OCI-LY3 (cell line): ENCODE measurements around the gene KCNQ1.

Experiments
- H2AFZ ChIP-seq: fragments of 200-600, 300-600 bp; shearing (Covaris generic); 2 replicates; pipeline ENCODE4 v1.6.0; 2014; ENCODE audit warnings: antibody characterized with exemption, low read depth, low read length
- H3K27ac ChIP-seq: fragments of 200-600, 300-600 bp; sonication (generic); 2 replicates; pipeline ENCODE4 v1.5.1; 2014; ENCODE audit warnings: mild to moderate bottlenecking, low read length, moderate library complexity, mixed read lengths
- H3K27me3 ChIP-seq: fragments of 200-600, 300-600 bp; sonication (generic); 2 replicates; pipeline ENCODE4 v1.6.1; 2014; ENCODE audit warnings: low read depth, low read length, mixed read lengths
- H3K36me3 ChIP-seq: fragments of 200-600, 300-600 bp; sonication (generic); replicated peaks from 2 replicates; pipeline ENCODE3; 2014; ENCODE audit warnings: low read depth, low read length, mixed read lengths
- H3K4me1 ChIP-seq: fragments of 300-600, 200-600 bp; sonication (generic); 2 replicates; pipeline ENCODE4 v1.6.1; 2014; ENCODE audit warnings: low read length, mixed read lengths
- H3K4me2 ChIP-seq: fragments of 200-600, 300-600 bp; sonication (generic); 2 replicates; pipeline ENCODE4 v1.6.1; 2014; ENCODE audit warnings: low read length, mixed read lengths
- H3K4me3 ChIP-seq: fragments of 300-600, 200-600 bp; sonication (generic); 2 replicates; pipeline ENCODE4 v1.5.1; 2014; ENCODE audit warnings: antibody characterized with exemption, mild to moderate bottlenecking, low read length, moderate library complexity
- H3K79me2 ChIP-seq: fragments of 300-600, 200-600 bp; shearing (Covaris generic); 2 replicates; pipeline ENCODE4 v1.6.1; 2014; ENCODE audit warnings: mild to moderate bottlenecking, low read length, mixed read lengths
- H3K9ac ChIP-seq: fragments of 300-600, 200-600 bp; shearing (Covaris generic); 2 replicates; pipeline ENCODE4 v1.6.0; 2014; ENCODE audit warnings: mild to moderate bottlenecking, low read length, moderate library complexity
- H3K9me3 ChIP-seq: fragments of 200-600, 300-600 bp; shearing (Covaris generic); 2 replicates; pipeline ENCODE4 v1.6.1; 2014; ENCODE audit warnings: low read length, mixed read lengths; ENCODE audit not compliant: insufficient read depth
- H4K20me1 ChIP-seq: fragments of 200-600, 300-600 bp; sonication (generic); 2 replicates; pipeline ENCODE4 v1.6.1; 2016; ENCODE audit warnings: low read length, mixed read lengths; ENCODE audit not compliant: insufficient read depth
- CTCF ChIP-seq: fragments of 200-600, 300-600 bp; sonication (generic); IDR thresholded peaks from 2 replicates; pipeline ENCODE4 v1.5.1; 2014; ENCODE audit warnings: antibody characterized with exemption, low read length, low read depth
- EZH2phosphoT487 ChIP-seq: fragments of 200-600 bp; shearing (Covaris generic); IDR thresholded peaks from 2 replicates; pipeline ENCODE4 v1.6.1; 2018; ENCODE audit warnings: antibody characterized with exemption, mixed run types, low read depth

KCNQ1 gene

GRCh38 chr11:2748814-2749554 lies 304.2 kb downstream of the KCNQ1 start:
- TF ChIP-seq CTCF: no peak
- no peak for TF ChIP-seq EZH2phosphoT487
- no peaks in the 10 kb centered on the region for H3K9me3 ChIP-seq
- H3K4me1 ChIP-seq: no peaks in the 10 kb centered on the region
- no peaks in the 10 kb centered on the region for H4K20me1 ChIP-seq
- no peak overlapping the region for H3K4me2 ChIP-seq
- H3K27me3 ChIP-seq: peaks cover 7% of the 10 kb centered on the region
- no peak overlapping the region for H2AFZ ChIP-seq
- no peaks in the 10 kb centered on the region for H3K36me3 ChIP-seq
- no peak overlapping the region for H3K9ac ChIP-seq
- H3K79me2 ChIP-seq: no peaks in the 10 kb centered on the region
- no peak overlapping the region for H3K27ac ChIP-seq
- H3K4me3 ChIP-seq: no peak overlapping the region

- no peak for TF ChIP-seq EZH2phosphoT487
- no peak for TF ChIP-seq CTCF
- no peaks in the 10 kb centered on the region for H3K79me2 ChIP-seq
- no peak overlapping the region for H3K4me3 ChIP-seq
- H2AFZ ChIP-seq: no peak overlapping the region
- H3K9me3 ChIP-seq: no peaks in the 10 kb centered on the region
- no peaks in the 10 kb centered on the region for H4K20me1 ChIP-seq
- H3K4me2 ChIP-seq: no peak overlapping the region
- H3K4me1 ChIP-seq: no peaks in the 10 kb centered on the region
- no peak overlapping the region for H3K27ac ChIP-seq
- no peaks in the 10 kb centered on the region for H3K36me3 ChIP-seq
- H3K27me3 ChIP-seq: peaks cover 12% of the 10 kb centered on the region
- H3K9ac ChIP-seq: no peak overlapping the region
Measured at GRCh38 chr11:2750101-2750681, 305.4 kb downstream of the KCNQ1 start.

- Histone ChIP-seq H3K27ac (no peak overlapping the region), H3K4me3 (no peak overlapping the region), H3K4me1 (no peaks in the 10 kb centered on the region), H3K36me3 (no peaks in the 10 kb centered on the region), H3K27me3 (peaks cover 12% of the 10 kb centered on the region), H3K9ac (no peak overlapping the region), H3K9me3 (no peaks in the 10 kb centered on the region), H2AFZ (no peak overlapping the region), H4K20me1 (no peaks in the 10 kb centered on the region), H3K4me2 (no peak overlapping the region), H3K79me2 (no peaks in the 10 kb centered on the region)
- TF ChIP-seq CTCF (no peak), EZH2phosphoT487 (no peak)
Measured at GRCh38 chr11:2750682-2751522, 306.1 kb downstream of the KCNQ1 start.
